ENCODE results near the gene VMP1.
"Not testable (repeated sequence)": the region's sequence is repeated elsewhere in the genome, so short reads cannot be mapped to it uniquely, and the experiment has no call there.

Gene VMP1

GRCh38 chr17:59786213-59786535, 78.7 kb downstream of the VMP1 start:
- TF ChIP-seq CTCF (conservative IDR thresholded peaks at IDR 0.05), result no peak
- TF ChIP-seq ZFX (IDR thresholded peaks at IDR 0.05), result no peak
- no peak overlapping the region for H3K27ac ChIP-seq

- TF ChIP-seq ZFX (IDR thresholded peaks at IDR 0.05) (no peak), CTCF (conservative IDR thresholded peaks at IDR 0.05) (no peak)
- no peak overlapping the region for H3K27ac ChIP-seq
These were observed 79.3 kb downstream of the VMP1 start for GRCh38 chr17:59786536-59787319.

GRCh38 chr17:59789849-59790248, 82.4 kb downstream of the VMP1 start:
- H3K27ac ChIP-seq, result not testable (repeated sequence)

GRCh38 chr17:59790418-59790817, 83.0 kb downstream of the VMP1 start:
- H3K27ac ChIP-seq, result not testable (repeated sequence)

GRCh38 chr17:59790910-59791309, 83.5 kb downstream of the VMP1 start:
- H3K27ac ChIP-seq, result no peak overlapping the region

GRCh38 chr17:59791603-59792457, 84.4 kb downstream of the VMP1 start:
- no peak overlapping the region for H3K27ac ChIP-seq
- TF ChIP-seq CTCF (conservative IDR thresholded peaks at IDR 0.05) (no peak), ZFX (IDR thresholded peaks at IDR 0.05) (no peak)

More at GRCh38 chr17:59790910-59791309, 83.5 kb downstream of the VMP1 start:
- TF ChIP-seq CTCF (conservative IDR thresholded peaks at IDR 0.05) (no peak), ZFX (IDR thresholded peaks at IDR 0.05) (no peak)

- H3K27ac ChIP-seq, result not testable (repeated sequence)
These were observed 85.0 kb downstream of the VMP1 start for GRCh38 chr17:59792458-59792823.

- H3K27ac ChIP-seq, result no peak overlapping the region
- no peak for TF ChIP-seq ZFX (IDR thresholded peaks at IDR 0.05)
- TF ChIP-seq CTCF (conservative IDR thresholded peaks at IDR 0.05), result no peak
These were observed 85.8 kb downstream of the VMP1 start for GRCh38 chr17:59793205-59793604.

GRCh38 chr17:59796138-59796537, 88.7 kb downstream of the VMP1 start:
- H3K27ac ChIP-seq, result no peak overlapping the region
- TF ChIP-seq ZFX (IDR thresholded peaks at IDR 0.05) (no peak), CTCF (conservative IDR thresholded peaks at IDR 0.05) (no peak)
